ENCODE results near the gene TXNL4B.
"Not testable (repeated sequence)": the region's sequence is repeated elsewhere in the genome, so short reads cannot be mapped to it uniquely, and the experiment has no call there.

The TXNL4B gene

DNA sequence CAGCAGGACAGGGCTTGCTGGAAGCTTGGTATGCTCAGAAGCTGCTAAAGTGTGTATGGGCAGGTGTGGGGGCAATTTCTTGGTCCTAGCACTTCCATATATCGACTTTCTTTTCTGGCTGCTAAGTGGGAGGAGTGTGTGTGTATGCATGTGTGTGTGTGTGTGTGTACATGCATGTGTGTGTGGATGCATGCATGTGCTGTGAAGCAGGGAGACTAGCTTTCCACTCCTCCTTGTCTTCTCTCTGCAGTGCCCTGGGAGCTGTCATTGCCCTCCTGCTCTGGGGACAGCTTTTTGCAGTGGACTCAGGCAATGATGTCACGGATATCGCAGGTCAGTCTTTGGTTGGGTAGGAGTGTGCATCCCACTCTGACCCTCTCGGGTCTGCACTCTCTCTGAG lies 37.5 kb downstream of the TXNL4B start:
- Histone ChIP-seq H3K27ac (no peak overlapping the region), H3K36me3 (ENCODE audit: insufficient read depth, low read length) (no peaks in the 10 kb centered on the region), H3K9me3 (ENCODE audit: low read depth, low read length) (no peaks in the 10 kb centered on the region), H3K4me3 (no peak overlapping the region), H3K9ac (ENCODE audit: insufficient read length) (no peak overlapping the region)
- DNase-seq (ENCODE audit: low read depth, low spot score): no peak
- TF ChIP-seq POLR2AphosphoS5 (IDR thresholded peaks at IDR 0.05; ENCODE audit: borderline replicate concordance, low read depth, low read length) (no peak), FOXP2 (optimal IDR thresholded peaks at IDR 0.05; ENCODE audit: control extremely low read depth, extremely low read length, insufficient read depth) (no peak), EZH2 (IDR thresholded peaks at IDR 0.05) (no peak)

DNA sequence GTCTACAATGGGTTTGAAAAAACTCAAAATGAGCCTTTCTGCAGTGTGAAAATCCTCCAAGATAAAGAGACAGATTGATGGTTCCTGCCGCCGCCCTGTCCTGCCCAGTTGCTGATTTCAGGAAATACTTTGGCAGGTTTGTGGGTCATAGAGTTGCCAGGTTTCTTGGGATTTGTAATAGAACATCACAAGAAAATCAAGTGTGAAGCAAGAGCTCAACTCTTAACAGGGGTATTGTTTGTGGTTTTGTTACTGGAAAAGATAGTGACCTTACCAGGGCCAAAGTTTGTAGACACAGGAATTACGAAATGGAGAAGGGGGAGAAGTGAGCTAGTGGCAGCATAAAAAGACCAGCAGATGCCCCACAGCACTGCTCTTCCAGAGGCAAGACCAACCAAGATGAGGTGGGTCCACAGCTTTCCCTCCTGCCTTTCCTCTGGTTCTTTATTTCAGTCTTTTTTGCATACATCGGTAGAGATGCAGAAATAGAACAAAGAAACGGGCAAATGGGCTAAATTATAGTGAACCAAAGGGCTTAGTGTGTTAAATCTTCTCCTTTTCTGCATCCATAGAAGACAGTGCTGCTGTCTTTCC lies 39.1 kb downstream of the TXNL4B start, which contains the start of gene HP:
TSS of gene HP (plus strand) at position 252 of the 594 bp plus-strand sequence. CDS start at position 400, 148 bp downstream.
- H3K36me3 ChIP-seq (ENCODE audit: insufficient read depth, low read length); DNase-seq (ENCODE audit: low read depth, low spot score); H3K4me3 ChIP-seq; H3K9me3 ChIP-seq (ENCODE audit: low read depth, low read length); H3K9ac ChIP-seq (ENCODE audit: insufficient read length); H3K27ac ChIP-seq: not testable (repeated sequence)

GRCh38 chr16:72051818-72052217 lies 41.6 kb downstream of the TXNL4B start:
- TF ChIP-seq POLR2AphosphoS5 (IDR thresholded peaks at IDR 0.05; ENCODE audit: borderline replicate concordance, low read depth, low read length) (no peak), EZH2 (IDR thresholded peaks at IDR 0.05) (no peak), FOXP2 (optimal IDR thresholded peaks at IDR 0.05; ENCODE audit: control extremely low read depth, extremely low read length, insufficient read depth) (no peak)
- no peak for DNase-seq (ENCODE audit: low read depth, low spot score)
- Histone ChIP-seq H3K9me3 (ENCODE audit: low read depth, low read length) (no peaks in the 10 kb centered on the region), H3K4me3 (no peak overlapping the region), H3K27ac (no peak overlapping the region), H3K9ac (ENCODE audit: insufficient read length) (no peak overlapping the region), H3K36me3 (ENCODE audit: insufficient read depth, low read length) (no peaks in the 10 kb centered on the region)

DNA sequence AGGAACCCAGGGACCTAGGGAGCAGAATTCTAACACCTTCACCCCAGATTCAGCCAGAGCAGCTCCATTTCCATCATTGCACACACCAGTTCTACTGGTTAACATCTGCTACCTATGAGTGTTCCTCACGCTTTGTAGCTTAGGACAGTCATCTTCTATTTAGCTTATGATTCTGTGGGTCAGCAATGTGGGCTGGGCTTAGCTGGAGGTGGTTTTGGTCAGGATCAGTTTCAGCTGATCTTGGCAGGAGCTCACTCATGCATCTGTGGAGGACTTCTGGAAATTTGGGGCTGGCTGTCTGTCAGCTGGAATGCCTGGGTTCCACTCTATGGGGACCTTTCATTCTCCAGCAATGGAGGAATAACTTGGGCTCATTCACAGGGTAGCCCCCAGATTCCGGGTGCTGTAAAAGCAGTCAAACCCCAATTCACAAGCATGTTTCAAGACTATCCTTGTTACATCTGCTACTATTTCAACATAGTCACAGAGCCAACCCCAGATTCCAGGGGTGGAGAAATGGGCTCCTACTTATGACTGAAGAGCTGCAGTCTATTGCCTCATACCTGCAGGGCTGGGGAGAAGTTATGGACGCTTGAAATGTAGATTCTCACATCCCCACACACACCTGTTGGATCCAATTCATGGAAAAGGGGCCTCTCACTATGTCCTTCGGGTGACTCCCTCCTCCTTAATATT lies 42.5 kb downstream of the TXNL4B start:
- Histone ChIP-seq H3K9me3 (ENCODE audit: low read depth, low read length) (no peaks in the 10 kb centered on the region), H3K36me3 (ENCODE audit: insufficient read depth, low read length) (no peaks in the 10 kb centered on the region), H3K4me3 (no peak overlapping the region), H3K27ac (no peak overlapping the region), H3K9ac (ENCODE audit: insufficient read length) (no peak overlapping the region)
- TF ChIP-seq POLR2AphosphoS5 (IDR thresholded peaks at IDR 0.05; ENCODE audit: borderline replicate concordance, low read depth, low read length) (no peak), EZH2 (IDR thresholded peaks at IDR 0.05) (no peak), FOXP2 (optimal IDR thresholded peaks at IDR 0.05; ENCODE audit: control extremely low read depth, extremely low read length, insufficient read depth) (no peak)
- DNase-seq (ENCODE audit: low read depth, low spot score): no peak

GRCh38 chr16:72049110-72049509 lies 44.3 kb downstream of the TXNL4B start:
- no peak overlapping the region for H3K9ac ChIP-seq (ENCODE audit: insufficient read length)
- H3K4me3 ChIP-seq: no peak overlapping the region
- H3K36me3 ChIP-seq (ENCODE audit: insufficient read depth, low read length): no peaks in the 10 kb centered on the region
- TF ChIP-seq EZH2 (IDR thresholded peaks at IDR 0.05) (no peak), POLR2AphosphoS5 (IDR thresholded peaks at IDR 0.05; ENCODE audit: borderline replicate concordance, low read depth, low read length) (no peak), FOXP2 (optimal IDR thresholded peaks at IDR 0.05; ENCODE audit: control extremely low read depth, extremely low read length, insufficient read depth) (no peak)
- H3K9me3 ChIP-seq (ENCODE audit: low read depth, low read length): no peaks in the 10 kb centered on the region
- DNase-seq (ENCODE audit: low read depth, low spot score): no peak
- H3K27ac ChIP-seq: no peak overlapping the region

DNA sequence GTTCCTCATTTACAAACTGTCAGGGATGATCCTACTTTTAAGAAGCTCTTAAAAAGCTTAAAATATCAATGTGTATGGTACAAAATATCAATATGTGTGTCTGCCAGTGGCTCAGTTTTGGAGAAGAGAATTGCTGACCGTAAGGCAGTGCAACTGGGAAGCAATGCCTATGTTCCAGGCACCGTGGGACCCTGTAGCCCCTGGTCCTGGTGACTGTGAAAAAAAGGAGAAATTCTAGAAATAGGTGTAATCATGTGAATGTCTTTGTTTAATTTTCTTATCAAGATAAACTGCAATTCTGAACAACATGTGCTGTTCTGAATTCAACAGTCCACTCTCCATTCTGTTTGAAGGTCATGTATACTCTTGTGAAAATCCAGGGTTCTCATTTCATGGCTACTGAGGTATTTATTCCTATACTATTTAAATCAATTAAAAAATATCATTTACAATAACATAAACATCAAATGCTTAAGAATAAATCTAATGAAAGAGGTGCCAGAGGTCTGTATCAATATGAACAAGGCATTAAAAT lies 48.5 kb downstream of the TXNL4B start:
- no peak for TF ChIP-seq FOXP2 (optimal IDR thresholded peaks at IDR 0.05; ENCODE audit: control extremely low read depth, extremely low read length, insufficient read depth)
- TF ChIP-seq POLR2AphosphoS5 (IDR thresholded peaks at IDR 0.05; ENCODE audit: borderline replicate concordance, low read depth, low read length): no peak
- TF ChIP-seq EZH2 (IDR thresholded peaks at IDR 0.05): no peak
- H3K4me3 ChIP-seq: no peak overlapping the region
- no peaks in the 10 kb centered on the region for H3K9me3 ChIP-seq (ENCODE audit: low read depth, low read length)
- no peak overlapping the region for H3K27ac ChIP-seq
- DNase-seq (ENCODE audit: low read depth, low spot score): no peak
- no peaks in the 10 kb centered on the region for H3K36me3 ChIP-seq (ENCODE audit: insufficient read depth, low read length)
- no peak overlapping the region for H3K9ac ChIP-seq (ENCODE audit: insufficient read length)

- H3K27ac ChIP-seq: no peak overlapping the region
- H3K9me3 ChIP-seq (ENCODE audit: low read depth, low read length): no peaks in the 10 kb centered on the region
- no peak overlapping the region for H3K9ac ChIP-seq (ENCODE audit: insufficient read length)
- TF ChIP-seq POLR2AphosphoS5 (IDR thresholded peaks at IDR 0.05; ENCODE audit: borderline replicate concordance, low read depth, low read length): no peak
- TF ChIP-seq EZH2 (IDR thresholded peaks at IDR 0.05): no peak
- no peak for TF ChIP-seq FOXP2 (optimal IDR thresholded peaks at IDR 0.05; ENCODE audit: control extremely low read depth, extremely low read length, insufficient read depth)
- DNase-seq (ENCODE audit: low read depth, low spot score): no peak
- H3K4me3 ChIP-seq: no peak overlapping the region
- no peaks in the 10 kb centered on the region for H3K36me3 ChIP-seq (ENCODE audit: insufficient read depth, low read length)
Observed at GRCh38 chr16:72044296-72044695, 49.1 kb downstream of the TXNL4B start.

DNA sequence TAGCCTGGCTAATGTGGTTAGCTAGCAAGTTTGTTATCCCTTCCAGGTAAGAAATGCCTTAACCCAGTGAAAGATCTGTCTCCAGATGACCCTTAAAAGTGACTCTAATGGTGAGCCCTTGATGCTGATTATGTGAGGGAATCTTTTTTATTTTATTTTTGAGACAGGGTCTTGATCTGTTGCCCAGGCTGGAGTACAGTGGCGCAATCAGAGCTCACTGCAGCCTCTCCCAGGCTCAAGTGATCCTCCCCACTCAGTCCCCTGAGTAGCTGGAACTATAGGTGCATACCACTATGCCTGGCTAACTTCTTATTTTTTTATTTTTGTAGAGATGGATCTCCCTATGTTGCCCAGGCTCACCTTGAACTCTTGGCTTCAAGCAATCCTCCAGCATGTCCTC lies 49.9 kb downstream of the TXNL4B start:
- no peak overlapping the region for H3K27ac ChIP-seq
- H3K4me3 ChIP-seq: no peak overlapping the region
- DNase-seq (ENCODE audit: low read depth, low spot score): no peak
- no peaks in the 10 kb centered on the region for H3K36me3 ChIP-seq (ENCODE audit: insufficient read depth, low read length)
- TF ChIP-seq EZH2 (IDR thresholded peaks at IDR 0.05) (no peak), FOXP2 (optimal IDR thresholded peaks at IDR 0.05; ENCODE audit: control extremely low read depth, extremely low read length, insufficient read depth) (no peak), POLR2AphosphoS5 (IDR thresholded peaks at IDR 0.05; ENCODE audit: borderline replicate concordance, low read depth, low read length) (no peak)
- no peak overlapping the region for H3K9ac ChIP-seq (ENCODE audit: insufficient read length)
- H3K9me3 ChIP-seq (ENCODE audit: low read depth, low read length): no peaks in the 10 kb centered on the region
